Activated T-cell treated with anti-CD3 and anti-CD28 coated beads for 1 hour (primary cell): ENCODE measurements around the gene PCDH9.

Experiments used
- DNase-seq: peaks from one replicate; pipeline ENCODE4 v3.0.0-alpha.2; 2020; ENCODE audit warnings: low read depth

PCDH9 gene

GRCh38 chr13:66840621-66841020 lies 389.5 kb downstream of the PCDH9 start:
- DNase-seq = no peak

- DNase-seq = no peak
Measured at GRCh38 chr13:66837246-66837645, 392.9 kb downstream of the PCDH9 start.

- no peak for DNase-seq
Measured at GRCh38 chr13:66835040-66835628, 395.0 kb downstream of the PCDH9 start.

- DNase-seq = no peak
Measured at GRCh38 chr13:66830940-66831716, 399.0 kb downstream of the PCDH9 start.

- no peak for DNase-seq
Measured at GRCh38 chr13:66829803-66830202, 400.3 kb downstream of the PCDH9 start.

- no peak for DNase-seq
Measured at GRCh38 chr13:66826398-66826797, 403.7 kb downstream of the PCDH9 start.

GRCh38 chr13:66821551-66821950 lies 408.6 kb downstream of the PCDH9 start:
- no peak for DNase-seq

- DNase-seq = no peak
Measured at GRCh38 chr13:66811455-66811854, 418.7 kb downstream of the PCDH9 start.

- DNase-seq = no peak
Measured at GRCh38 chr13:66809485-66809884, 420.7 kb downstream of the PCDH9 start.

GRCh38 chr13:66807251-66807650 lies 422.9 kb downstream of the PCDH9 start:
- DNase-seq = no peak

- no peak for DNase-seq
Measured at GRCh38 chr13:66805657-66806056, 424.5 kb downstream of the PCDH9 start.

GRCh38 chr13:66803808-66804456 lies 426.2 kb downstream of the PCDH9 start:
- DNase-seq = no peak

- no peak for DNase-seq
Measured at GRCh38 chr13:66803013-66803807, 426.9 kb downstream of the PCDH9 start.

GRCh38 chr13:66795636-66796035 lies 434.5 kb downstream of the PCDH9 start:
- no peak for DNase-seq

GRCh38 chr13:66794340-66795031 lies 435.6 kb downstream of the PCDH9 start:
- DNase-seq = no peak

GRCh38 chr13:66790861-66791260 lies 439.3 kb downstream of the PCDH9 start:
- no peak for DNase-seq

- DNase-seq = no peak
Measured at GRCh38 chr13:66781241-66781640, 448.9 kb downstream of the PCDH9 start.

- no peak for DNase-seq
Measured at GRCh38 chr13:66780814-66781213, 449.3 kb downstream of the PCDH9 start.

GRCh38 chr13:66778461-66778860 lies 451.7 kb downstream of the PCDH9 start:
- no peak for DNase-seq

- DNase-seq = no peak
Measured at GRCh38 chr13:66775196-66775595, 454.9 kb downstream of the PCDH9 start.

GRCh38 chr13:66774046-66774445 lies 456.1 kb downstream of the PCDH9 start:
- DNase-seq = no peak

GRCh38 chr13:66765559-66765958 lies 464.6 kb downstream of the PCDH9 start:
- DNase-seq = no peak
